ENCODE measurements around the gene PSAPL1. TPM values are rescaled to one million over a fixed set of nuclear protein-coding genes. Genes with fewer than 3 reads are reported as not detected.

The PSAPL1 gene
- total RNA-seq, 1 donor from 2014 or later, result not detected

DNA sequence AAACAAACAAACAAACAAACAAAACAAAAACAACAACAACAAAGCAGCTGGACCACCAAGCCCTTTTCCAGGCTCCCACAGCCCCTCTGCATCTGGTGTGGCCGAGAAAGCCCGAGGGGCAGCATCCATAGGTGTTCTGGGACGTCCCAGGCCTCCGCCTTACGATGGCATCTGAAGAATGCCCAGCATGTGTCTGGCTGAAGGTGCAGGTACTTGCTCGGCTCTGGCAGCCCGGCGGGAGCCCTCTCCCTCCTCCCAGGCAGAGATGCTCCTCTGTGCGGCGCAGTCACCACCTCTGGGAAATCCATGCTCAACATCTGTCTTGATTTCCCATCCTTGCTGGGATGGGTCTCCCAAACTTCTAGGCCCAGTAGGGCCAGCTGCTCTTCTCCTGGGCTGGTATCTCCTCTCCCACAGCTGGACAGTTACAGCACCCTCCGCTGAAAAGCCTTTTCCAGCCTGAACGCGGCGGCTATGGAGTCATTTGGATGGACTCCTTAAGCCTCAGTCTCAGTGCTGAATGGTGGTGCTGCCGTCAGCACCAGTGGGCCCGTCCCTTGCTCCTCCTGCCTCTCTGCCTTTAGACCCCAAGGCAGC lies 4.3 kb downstream of the PSAPL1 start:
- TF ChIP-seq CTCF (IDR thresholded peaks at IDR 0.05), result no peak
- no peak overlapping the region for H3K27ac Mint-ChIP-seq (ENCODE audit: unreplicated experiment)
- no peaks in the 10 kb centered on the region for H3K36me3 Mint-ChIP-seq (ENCODE audit: low read depth)
- peaks cover 15% of the 10 kb centered on the region for H3K4me1 Mint-ChIP-seq (ENCODE audit: low read depth)
- H3K27me3 Mint-ChIP-seq (ENCODE audit: low read depth), result peaks cover 2% of the 10 kb centered on the region
- no peak overlapping the region for H3K4me3 Mint-ChIP-seq (ENCODE audit: unreplicated experiment)
- no peaks in the 10 kb centered on the region for H3K9me3 Mint-ChIP-seq (ENCODE audit: low read depth)
- DNase-seq (ENCODE audit: low spot score), result peak; percentile 64

- no peak for TF ChIP-seq CTCF (IDR thresholded peaks at IDR 0.05)
- H3K4me1 Mint-ChIP-seq (ENCODE audit: low read depth), result peaks cover 9% of the 10 kb centered on the region
- no peaks in the 10 kb centered on the region for H3K36me3 Mint-ChIP-seq (ENCODE audit: low read depth)
- H3K27me3 Mint-ChIP-seq (ENCODE audit: low read depth), result no peaks in the 10 kb centered on the region
- no peaks in the 10 kb centered on the region for H3K9me3 Mint-ChIP-seq (ENCODE audit: low read depth)
- DNase-seq (ENCODE audit: low spot score), result peak; percentile 71
- no peak overlapping the region for H3K4me3 Mint-ChIP-seq (ENCODE audit: unreplicated experiment)
- no peak overlapping the region for H3K27ac Mint-ChIP-seq (ENCODE audit: unreplicated experiment)
These were observed 5.1 kb downstream of the PSAPL1 start for GRCh38 chr4:7429601-7430078.

DNA sequence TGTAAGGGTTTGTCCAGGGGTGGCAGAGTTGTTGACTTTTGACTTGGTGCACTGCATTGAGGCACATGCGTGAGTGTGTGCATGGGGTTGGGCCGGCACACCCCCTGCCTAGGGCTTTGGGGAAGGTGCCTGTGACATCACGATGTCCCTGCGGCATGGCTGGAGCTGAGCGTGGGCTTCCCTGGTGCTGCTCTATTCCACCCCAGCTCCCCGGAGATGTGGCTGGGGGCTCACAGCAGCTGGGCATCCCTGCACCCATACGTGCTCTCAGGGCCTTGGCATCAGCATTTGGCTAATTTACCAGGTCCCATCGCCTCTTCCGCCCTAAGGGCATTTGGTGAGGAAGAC lies 5.7 kb downstream of the PSAPL1 start:
- Mint-ChIP-seq H3K27ac (ENCODE audit: unreplicated experiment) (no peak overlapping the region), H3K4me3 (ENCODE audit: unreplicated experiment) (no peak overlapping the region), H3K9me3 (ENCODE audit: low read depth) (no peaks in the 10 kb centered on the region), H3K4me1 (ENCODE audit: low read depth) (peaks cover 9% of the 10 kb centered on the region), H3K36me3 (ENCODE audit: low read depth) (no peaks in the 10 kb centered on the region), H3K27me3 (ENCODE audit: low read depth) (no peaks in the 10 kb centered on the region)
- no peak for TF ChIP-seq CTCF (IDR thresholded peaks at IDR 0.05)
- peak; percentile 60 for DNase-seq (ENCODE audit: low spot score)

GRCh38 chr4:7428261-7429068 lies 6.3 kb downstream of the PSAPL1 start:
- H3K27ac Mint-ChIP-seq (ENCODE audit: unreplicated experiment), result no peak overlapping the region
- no peak for TF ChIP-seq CTCF (IDR thresholded peaks at IDR 0.05)
- H3K36me3 Mint-ChIP-seq (ENCODE audit: low read depth), result no peaks in the 10 kb centered on the region
- peak; percentile 80 for DNase-seq (ENCODE audit: low spot score)
- no peak overlapping the region for H3K4me3 Mint-ChIP-seq (ENCODE audit: unreplicated experiment)
- no peaks in the 10 kb centered on the region for H3K9me3 Mint-ChIP-seq (ENCODE audit: low read depth)
- peaks cover 9% of the 10 kb centered on the region for H3K4me1 Mint-ChIP-seq (ENCODE audit: low read depth)
- H3K27me3 Mint-ChIP-seq (ENCODE audit: low read depth), result no peaks in the 10 kb centered on the region

- Mint-ChIP-seq H3K4me1 (ENCODE audit: low read depth) (peaks cover 9% of the 10 kb centered on the region), H3K27me3 (ENCODE audit: low read depth) (peaks cover 2% of the 10 kb centered on the region), H3K9me3 (ENCODE audit: low read depth) (no peaks in the 10 kb centered on the region), H3K4me3 (ENCODE audit: unreplicated experiment) (no peak overlapping the region), H3K36me3 (ENCODE audit: low read depth) (no peaks in the 10 kb centered on the region), H3K27ac (ENCODE audit: unreplicated experiment) (no peak overlapping the region)
- TF ChIP-seq CTCF (IDR thresholded peaks at IDR 0.05), result no peak
- peak; percentile 68 for DNase-seq (ENCODE audit: low spot score)
These were observed 6.9 kb downstream of the PSAPL1 start for GRCh38 chr4:7427831-7428260.
